Liver (tissue), 9 donors: ENCODE data around the gene RAET1E. TPM values are rescaled to one million over a fixed set of nuclear protein-coding genes. Genes with fewer than 3 reads are reported as not detected.
"Not testable (repeated sequence)": the region's sequence is repeated elsewhere in the genome, so short reads cannot be mapped to it uniquely, and the experiment has no call there.

ENCODE experiments used
- DNase-seq: peaks from one replicate; pipeline ENCODE4 v3.0.0-alpha.2; 2017; ENCODE audit warnings: low spot score
- H3K27ac ChIP-seq, 2 donors: one replicate each; pipeline ENCODE4 v1.7.0; 2013; ENCODE audit warnings: inconsistent platforms in 2 of 2, low read length in 2 of 2, control low read depth in 1 of 2, low read depth in 1 of 2, mild to moderate bottlenecking in 1 of 2
- H3K27me3 ChIP-seq, 4 donors: one replicate each; pipeline versions ENCODE4 v1.6.1 to v1.7.0; 2013; ENCODE audit warnings: low read length in 3 of 4, inconsistent platforms in 1 of 4, mild to moderate bottlenecking in 1 of 4, moderate library complexity in 1 of 4; ENCODE audit not compliant: control insufficient read depth in 4 of 4, insufficient read depth in 4 of 4
- H3K36me3 ChIP-seq, 4 donors: one replicate each; pipeline versions ENCODE4 v1.6.1 to v1.7.0; 2013; ENCODE audit warnings: low read length in 3 of 4, mild to moderate bottlenecking in 3 of 4, low read depth in 1 of 4, moderate library complexity in 1 of 4; ENCODE audit not compliant: control insufficient read depth in 4 of 4, insufficient read depth in 3 of 4
- H3K4me1 ChIP-seq, 4 donors: one replicate each; pipeline versions ENCODE4 v1.6.1 to v1.7.0; 2013; ENCODE audit warnings: low read length in 3 of 4, mild to moderate bottlenecking in 3 of 4, moderate library complexity in 1 of 4; ENCODE audit not compliant: control insufficient read depth in 4 of 4, insufficient read depth in 4 of 4
- H3K4me3 ChIP-seq, 3 donors: one replicate each; pipeline versions ENCODE4 v1.6.1 to v1.7.0; 2013; ENCODE audit warnings: low read length in 3 of 3, control low read depth in 1 of 3, low read depth in 1 of 3, mild to moderate bottlenecking in 1 of 3
- H3K9ac ChIP-seq, 2 donors: one replicate each; pipeline ENCODE4 v1.7.0; 2013; ENCODE audit warnings: low read length in 2 of 2, mild to moderate bottlenecking in 2 of 2, moderate library complexity in 2 of 2, control low read depth in 1 of 2, low read depth in 1 of 2
- H3K9me3 ChIP-seq, 4 donors: one replicate each; pipeline versions ENCODE4 v1.6.1 to v1.7.0; 2013; ENCODE audit warnings: low read length in 3 of 4; ENCODE audit not compliant: control insufficient read depth in 4 of 4
- EGR1 ChIP-seq, 2 donors: IDR thresholded peaks; 2 replicates each; pipeline ENCODE4 v1.6.1; 2016 to 2018; ENCODE audit warnings: antibody characterized with exemption in 2 of 2, low read depth in 2 of 2
- FOXA1 ChIP-seq: IDR thresholded peaks from 2 replicates; pipeline ENCODE4 v1.6.1; 2016; ENCODE audit warnings: antibody characterized with exemption
- FOXA2 ChIP-seq: IDR thresholded peaks from 2 replicates; pipeline ENCODE4 v1.6.1; 2016; ENCODE audit warnings: antibody characterized with exemption
- HNF4A ChIP-seq, 2 donors: conservative IDR thresholded peaks; 2 replicates each; pipeline ENCODE4 v1.6.1; 2016; ENCODE audit warnings: antibody characterized with exemption in 2 of 2, mild to moderate bottlenecking in 2 of 2
- HNF4G ChIP-seq: IDR thresholded peaks from 2 replicates; pipeline ENCODE4 v1.6.1; 2016; ENCODE audit warnings: antibody characterized with exemption
- JUND ChIP-seq, 2 donors: IDR thresholded peaks; 2 replicates each; pipeline ENCODE4 v1.6.1; 2016; ENCODE audit warnings: antibody characterized with exemption in 2 of 2
- NR2F2 ChIP-seq: IDR thresholded peaks from 2 replicates; pipeline ENCODE4 v1.6.1; 2016; ENCODE audit warnings: antibody characterized with exemption
- RAD21 ChIP-seq, 2 donors: IDR thresholded peaks; 2 replicates each; pipeline ENCODE4 v1.6.1; 2016; ENCODE audit warnings: antibody characterized with exemption in 2 of 2, mild to moderate bottlenecking in 2 of 2
- RXRA ChIP-seq, 2 donors: IDR thresholded peaks; 2 replicates each; pipeline ENCODE4 v1.6.1; 2017 to 2018; ENCODE audit warnings: antibody characterized with exemption in 2 of 2, mild to moderate bottlenecking in 1 of 2
- SP1 ChIP-seq: IDR thresholded peaks from 2 replicates; pipeline ENCODE4 v1.6.1; 2018; ENCODE audit warnings: antibody characterized with exemption, mild to moderate bottlenecking
- TAF1 ChIP-seq: conservative IDR thresholded peaks from 2 replicates; pipeline ENCODE4 v1.6.1; 2016; ENCODE audit warnings: antibody characterized with exemption, mild to moderate bottlenecking
- YY1 ChIP-seq: IDR thresholded peaks from 2 replicates; pipeline ENCODE4 v1.6.1; 2016; ENCODE audit warnings: antibody characterized with exemption, mild to moderate bottlenecking
- whole genome bisulfite sequencing: extraction: QIAGEN DNeasy Blood & Tissue Kit; methylation state at CpG from one replicate; pipeline ENCODE4 v1.1.7; 2013; 5-methylcytosine and 5-hydroxymethylcytosine counted together
- polyA plus RNA-seq, 2 donors: library from polyadenylated mRNA; stranded (reverse) in 1 of 2; unstranded in 1 of 2; fragments of 200-250 nt in 1 of 2; fragments of >200 nt in 1 of 2; fragmentation: Nextera tagmentation in 1 of 2; extraction: Ambion mirVana in 1 of 2; gene quantifications; one replicate each; pipeline versions ENCODE4 v1.2.1 to v1.2.3, GENCODE V29; 2013 to 2015
- total RNA-seq, 2 donors: library from RNA; depleted of rRNA; stranded (reverse); fragments of >200 nt; gene quantifications; one replicate each; pipeline ENCODE4 v1.2.3, GENCODE V29; 2014
- TF ChIP-seq, protein P1 (sequence below): IDR thresholded peaks from 2 replicates; pipeline ENCODE4 v1.6.1; 2016; ENCODE audit warnings: antibody characterized with exemption
- TF ChIP-seq, protein P2 (sequence below): IDR thresholded peaks from 2 replicates; pipeline ENCODE4 v1.6.1; 2016; ENCODE audit warnings: antibody characterized with exemption
- TF ChIP-seq, protein P3 (sequence below): fragments of 150-350 bp; IDR thresholded peaks from 2 replicates; pipeline ENCODE4 v1.5.1; 2017; ENCODE audit warnings: improper control_type of control experiment, low read depth, low read length; ENCODE audit not compliant: missing input control
- TF ChIP-seq, protein P4 (sequence below): IDR thresholded peaks from 2 replicates; pipeline ENCODE4 v1.6.1; 2016; ENCODE audit warnings: antibody characterized with exemption
- donor health status: healthy.
- donor health status: healthy.
- donor health status: healthy.
- donor health status: healthy.
- donor health status: healthy.

RAET1E gene
- total and polyA plus RNA-seq, 4 donors = not detected

DNA sequence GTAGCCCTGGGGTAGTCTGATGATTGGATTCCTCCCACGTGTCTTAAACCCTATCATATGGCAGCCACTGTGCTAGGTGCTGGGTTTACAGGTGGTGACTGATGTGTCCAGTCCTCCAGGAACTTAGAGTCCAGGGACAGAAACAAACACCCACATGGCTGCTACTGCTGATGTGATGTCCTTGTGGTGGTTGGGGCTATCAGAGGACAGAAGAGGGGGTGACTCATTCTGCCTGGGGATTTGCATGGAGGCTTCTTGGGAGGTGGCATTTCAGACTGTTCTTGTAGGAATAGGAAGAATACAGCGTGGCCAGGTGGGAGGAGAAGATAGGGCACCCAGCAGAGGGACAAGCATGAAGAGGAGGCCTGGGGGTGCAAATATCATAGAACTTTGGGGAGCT is 15.2 kb upstream of the RAET1E start:
- Histone ChIP-seq H3K4me1 (no peaks in the 10 kb centered on the region), H3K9ac (no peak overlapping the region), H3K9me3 (no peaks in the 10 kb centered on the region), H3K27me3 (no peaks in the 10 kb centered on the region), H3K36me3 (no peaks in the 10 kb centered on the region), H3K27ac (no peak overlapping the region), H3K4me3 (no peak overlapping the region)
- WGBS = 80% methylated on average over 2 of the region's 2 CpGs
- no peak for TF ChIP-seq HNF4G
- no peak for TF ChIP-seq NR2F2
- TF ChIP-seq, protein P1, sequence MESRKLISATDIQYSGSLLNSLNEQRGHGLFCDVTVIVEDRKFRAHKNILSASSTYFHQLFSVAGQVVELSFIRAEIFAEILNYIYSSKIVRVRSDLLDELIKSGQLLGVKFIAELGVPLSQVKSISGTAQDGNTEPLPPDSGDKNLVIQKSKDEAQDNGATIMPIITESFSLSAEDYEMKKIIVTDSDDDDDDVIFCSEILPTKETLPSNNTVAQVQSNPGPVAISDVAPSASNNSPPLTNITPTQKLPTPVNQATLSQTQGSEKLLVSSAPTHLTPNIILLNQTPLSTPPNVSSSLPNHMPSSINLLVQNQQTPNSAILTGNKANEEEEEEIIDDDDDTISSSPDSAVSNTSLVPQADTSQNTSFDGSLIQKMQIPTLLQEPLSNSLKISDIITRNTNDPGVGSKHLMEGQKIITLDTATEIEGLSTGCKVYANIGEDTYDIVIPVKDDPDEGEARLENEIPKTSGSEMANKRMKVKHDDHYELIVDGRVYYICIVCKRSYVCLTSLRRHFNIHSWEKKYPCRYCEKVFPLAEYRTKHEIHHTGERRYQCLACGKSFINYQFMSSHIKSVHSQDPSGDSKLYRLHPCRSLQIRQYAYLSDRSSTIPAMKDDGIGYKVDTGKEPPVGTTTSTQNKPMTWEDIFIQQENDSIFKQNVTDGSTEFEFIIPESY = no peak
- TF ChIP-seq EGR1 (IDR thresholded peaks at IDR 0.05; ENCODE audit: low read depth in 2 of 2) = no peak
- TF ChIP-seq, protein P2, sequence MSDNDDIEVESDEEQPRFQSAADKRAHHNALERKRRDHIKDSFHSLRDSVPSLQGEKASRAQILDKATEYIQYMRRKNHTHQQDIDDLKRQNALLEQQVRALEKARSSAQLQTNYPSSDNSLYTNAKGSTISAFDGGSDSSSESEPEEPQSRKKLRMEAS = no peak
- no peak for TF ChIP-seq RAD21 (IDR thresholded peaks at IDR 0.05)
- no peak for TF ChIP-seq FOXA2
- TF ChIP-seq TAF1 = no peak
- no peak for TF ChIP-seq SP1
- TF ChIP-seq JUND (IDR thresholded peaks at IDR 0.05) = no peak
- no peak for TF ChIP-seq FOXA1
- TF ChIP-seq HNF4A (conservative IDR thresholded peaks at IDR 0.05) = no peak
- TF ChIP-seq YY1 = no peak
- TF ChIP-seq, protein P3, sequence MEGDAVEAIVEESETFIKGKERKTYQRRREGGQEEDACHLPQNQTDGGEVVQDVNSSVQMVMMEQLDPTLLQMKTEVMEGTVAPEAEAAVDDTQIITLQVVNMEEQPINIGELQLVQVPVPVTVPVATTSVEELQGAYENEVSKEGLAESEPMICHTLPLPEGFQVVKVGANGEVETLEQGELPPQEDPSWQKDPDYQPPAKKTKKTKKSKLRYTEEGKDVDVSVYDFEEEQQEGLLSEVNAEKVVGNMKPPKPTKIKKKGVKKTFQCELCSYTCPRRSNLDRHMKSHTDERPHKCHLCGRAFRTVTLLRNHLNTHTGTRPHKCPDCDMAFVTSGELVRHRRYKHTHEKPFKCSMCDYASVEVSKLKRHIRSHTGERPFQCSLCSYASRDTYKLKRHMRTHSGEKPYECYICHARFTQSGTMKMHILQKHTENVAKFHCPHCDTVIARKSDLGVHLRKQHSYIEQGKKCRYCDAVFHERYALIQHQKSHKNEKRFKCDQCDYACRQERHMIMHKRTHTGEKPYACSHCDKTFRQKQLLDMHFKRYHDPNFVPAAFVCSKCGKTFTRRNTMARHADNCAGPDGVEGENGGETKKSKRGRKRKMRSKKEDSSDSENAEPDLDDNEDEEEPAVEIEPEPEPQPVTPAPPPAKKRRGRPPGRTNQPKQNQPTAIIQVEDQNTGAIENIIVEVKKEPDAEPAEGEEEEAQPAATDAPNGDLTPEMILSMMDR = no peak
- TF ChIP-seq, protein P4, sequence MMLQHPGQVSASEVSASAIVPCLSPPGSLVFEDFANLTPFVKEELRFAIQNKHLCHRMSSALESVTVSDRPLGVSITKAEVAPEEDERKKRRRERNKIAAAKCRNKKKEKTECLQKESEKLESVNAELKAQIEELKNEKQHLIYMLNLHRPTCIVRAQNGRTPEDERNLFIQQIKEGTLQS = no peak
- no peak for TF ChIP-seq RXRA (IDR thresholded peaks at IDR 0.05)
- DNase-seq = no peak

DNA sequence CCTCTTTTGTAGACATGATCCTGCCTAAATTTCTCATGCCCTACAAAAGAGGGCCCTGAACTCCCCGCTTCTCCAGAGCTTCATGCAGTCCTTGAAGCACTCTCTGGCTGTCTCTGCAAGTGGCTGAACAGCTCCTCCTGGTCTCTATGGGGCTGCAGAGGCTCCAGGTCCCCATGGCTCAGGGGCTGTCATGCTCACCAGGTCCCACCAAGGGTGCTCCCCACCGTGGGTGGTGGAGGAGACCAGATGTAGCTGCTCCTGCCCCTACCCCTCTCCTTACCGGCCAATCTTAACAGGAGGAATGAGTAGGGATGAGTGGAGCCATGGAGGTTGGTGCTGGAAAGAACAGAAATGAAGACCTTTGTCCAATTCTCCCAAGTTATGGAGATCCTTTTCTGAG is 14.8 kb upstream of the RAET1E start:
- H3K9me3 ChIP-seq, H3K9ac ChIP-seq, DNase-seq, H3K4me3 ChIP-seq, H3K36me3 ChIP-seq, H3K27me3 ChIP-seq, H3K27ac ChIP-seq, H3K4me1 ChIP-seq: not testable (repeated sequence)
- WGBS = 82% methylated on average over 3 of the region's 3 CpGs

DNA sequence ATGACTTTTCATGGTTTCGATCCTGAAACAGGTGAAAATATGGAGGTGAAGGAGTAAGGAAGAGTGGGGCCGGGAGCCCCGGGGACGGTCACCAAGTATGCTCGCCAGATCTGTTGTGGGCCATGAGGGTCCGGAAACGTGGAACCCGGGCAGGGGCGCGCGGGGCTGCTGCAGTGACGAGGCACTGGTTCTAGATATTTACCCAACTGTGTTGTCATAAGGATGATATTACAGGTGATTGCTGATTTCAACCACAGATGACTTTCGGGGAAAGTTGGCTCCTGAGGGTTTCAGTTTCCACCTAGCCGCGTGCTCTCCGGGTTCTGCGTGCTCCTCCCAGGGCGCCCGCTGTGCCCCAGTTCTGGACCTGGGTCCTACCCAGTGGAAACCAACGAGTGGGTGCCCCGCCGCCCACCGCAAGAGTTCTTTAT is 12.8 kb upstream of the RAET1E start:
- Histone ChIP-seq H3K27ac (no peak overlapping the region), H3K9me3 (no peaks in the 10 kb centered on the region), H3K27me3 (no peaks in the 10 kb centered on the region), H3K9ac (no peak overlapping the region), H3K36me3 (no peaks in the 10 kb centered on the region), H3K4me3 (no peak overlapping the region), H3K4me1 (no peaks in the 10 kb centered on the region)
- WGBS = 96% methylated on average over 23 of the region's 23 CpGs
- DNase-seq = no peak
- TF ChIP-seq, protein P1 = no peak
- TF ChIP-seq JUND (IDR thresholded peaks at IDR 0.05) = no peak
